SK-N-SH (cell line): ENCODE measurements around the gene GABRG3. TPM values are rescaled to one million over a fixed set of nuclear protein-coding genes. Genes with fewer than 3 reads are reported as not detected.

ENCODE experiments used
- CTCF ChIA-PET: fragments of 300-600, 350-600 bp; formaldehyde crosslinking; extraction: SDS; loops from one replicate; lab custom pipeline; 2021; lab: Yijun Ruan, JAX
- POLR2A ChIA-PET: fragments of 350-600 bp; sonication (Branson Sonifier 250); formaldehyde crosslinking; extraction: SDS; loops from one replicate; lab custom pipeline; 2020; ENCODE audit warnings: antibody characterized with exemption, inconsistent platforms; lab: Yijun Ruan, JAX
- DNase-seq: peaks from one replicate; pipeline ENCODE4 v3.0.0; 2012
- H2AFZ ChIP-seq: fragments of 200-600 bp; sonication (generic); 2 replicates; pipeline ENCODE4 v1.8.1; 2016; ENCODE audit warnings: antibody characterized with exemption, mild to moderate bottlenecking, low read depth
- H3F3A ChIP-seq: fragments of 200-600 bp; sonication (generic); replicated peaks from 2 replicates; pipeline ENCODE3; 2016; ENCODE audit warnings: antibody characterized with exemption, mild to moderate bottlenecking; ENCODE audit not compliant: insufficient read depth
- H3K27ac ChIP-seq, 2 experiments: fragments of 200-500 bp in 1 of 2; fragments of 200-600 bp in 1 of 2; sonication (Bioruptor generic) in 1 of 2; sonication (generic), shearing (Covaris generic) in 1 of 2; 2 replicates each; pipeline versions ENCODE4 v1.5.1 to v1.6.1; 2014 to 2016; ENCODE audit warnings: low read depth in 2 of 2, inconsistent platforms in 1 of 2, low read length in 1 of 2, mild to moderate bottlenecking in 1 of 2, mixed read lengths in 1 of 2
- H3K27me3 ChIP-seq: fragments of 200-600 bp; sonication (generic), shearing (Covaris generic); 2 replicates; pipeline ENCODE4 v1.6.1; 2016; ENCODE audit warnings: mixed run types; ENCODE audit not compliant: insufficient read depth
- H3K36me3 ChIP-seq, 2 experiments: fragments of 200-500 bp in 1 of 2; fragments of 200-600 bp in 1 of 2; sonication (Bioruptor generic) in 1 of 2; sonication (generic) in 1 of 2; replicated peaks in 1 of 2; 2 replicates each; pipeline versions ENCODE3 to v1.5.1; 2014 to 2016; ENCODE audit warnings: low read length in 1 of 2, mild to moderate bottlenecking in 1 of 2; ENCODE audit not compliant: insufficient read depth in 2 of 2, control insufficient read depth in 1 of 2
- H3K4me1 ChIP-seq, 2 experiments: fragments of 200-500 bp in 1 of 2; fragments of 200-600 bp in 1 of 2; sonication (Bioruptor generic) in 1 of 2; sonication (generic), shearing (Covaris generic) in 1 of 2; 2 replicates each; pipeline versions ENCODE4 v1.5.1 to v1.6.1; 2014 to 2016; ENCODE audit warnings: low read depth in 1 of 2, low read length in 1 of 2, mixed run types in 1 of 2; ENCODE audit not compliant: insufficient read depth in 2 of 2, control insufficient read depth in 1 of 2
- H3K4me2 ChIP-seq: fragments of 200-600 bp; sonication (generic), shearing (Covaris generic); 2 replicates; pipeline ENCODE4 v1.6.1; 2017; ENCODE audit warnings: mixed run types
- H3K4me3 ChIP-seq, 2 experiments: fragments of 200-500 bp in 1 of 2; fragments of 200-600 bp in 1 of 2; sonication (Bioruptor generic) in 1 of 2; sonication (generic), shearing (Covaris generic) in 1 of 2; 2 replicates each; pipeline versions ENCODE4 v1.5.1 to v1.8.1; 2014 to 2016; ENCODE audit warnings: low read depth in 2 of 2, inconsistent platforms in 1 of 2, low read length in 1 of 2, mild to moderate bottlenecking in 1 of 2, mixed read lengths in 1 of 2, moderate library complexity in 1 of 2
- H3K79me2 ChIP-seq: fragments of 200-600 bp; sonication (generic); 2 replicates; pipeline ENCODE4 v1.8.1; 2017; ENCODE audit warnings: mild to moderate bottlenecking; ENCODE audit not compliant: insufficient read depth
- H3K9ac ChIP-seq: fragments of 200-600 bp; sonication (generic); 2 replicates; pipeline ENCODE4 v1.6.1; 2017; ENCODE audit warnings: mixed run types
- H3K9me2 ChIP-seq: fragments of 200-600 bp; sonication (generic); 2 replicates; pipeline ENCODE4 v1.6.1; 2017; ENCODE audit warnings: mixed run types
- H3K9me3 ChIP-seq: fragments of 200-600 bp; sonication (generic); 2 replicates; pipeline ENCODE4 v1.6.1; 2017; ENCODE audit warnings: mixed run types, mild to moderate bottlenecking, moderate library complexity
- H4K20me1 ChIP-seq: fragments of 200-600 bp; sonication (generic); 2 replicates; pipeline ENCODE4 v1.6.1; 2017; ENCODE audit warnings: mild to moderate bottlenecking, mixed run types; ENCODE audit not compliant: insufficient read depth
- CHD2 ChIP-seq: fragments of 150-350 bp; IDR thresholded peaks from 2 replicates; pipeline ENCODE4 v1.6.1; 2018; ENCODE audit warnings: low read length; ENCODE audit not compliant: partially characterized antibody
- ELF1 ChIP-seq: IDR thresholded peaks from 2 replicates; pipeline ENCODE4 v1.4.0; 2012
- EZH2phosphoT487 ChIP-seq: fragments of 200-600 bp; sonication (generic); IDR thresholded peaks from 2 replicates; pipeline ENCODE4 v1.6.1; 2017; ENCODE audit warnings: low read depth, mixed run types, mild to moderate bottlenecking, antibody characterized with exemption, moderate library complexity, borderline replicate concordance
- FOXJ3 ChIP-seq: sonication (generic); formaldehyde crosslinking; IDR thresholded peaks from 2 replicates; pipeline ENCODE4 v1.5.1; 2020; ENCODE audit warnings: mild to moderate bottlenecking, missing genetic modification reagents
- JUND ChIP-seq: IDR thresholded peaks from 2 replicates; pipeline ENCODE4 v1.4.0; 2012
- MXI1 ChIP-seq: IDR thresholded peaks from 2 replicates; pipeline ENCODE4 v1.6.1; 2012; ENCODE audit warnings: mild to moderate bottlenecking, low read depth, low read length, improper control_type of control experiment
- NRF1 ChIP-seq: IDR thresholded peaks from 2 replicates; pipeline ENCODE4 v1.6.1; 2012; ENCODE audit warnings: low read depth, mild to moderate bottlenecking, low read length
- POLR2AphosphoS5 ChIP-seq: IDR thresholded peaks from 2 replicates; pipeline ENCODE4 v1.6.1; 2012; ENCODE audit warnings: low read depth, low read length
- RAD21 ChIP-seq: IDR thresholded peaks from 2 replicates; pipeline ENCODE4 v1.6.1; 2012; ENCODE audit warnings: mild to moderate bottlenecking, low read length
- RCOR1 ChIP-seq: fragments of 150-350 bp; IDR thresholded peaks from 2 replicates; pipeline ENCODE4 v1.6.1; 2017; ENCODE audit warnings: antibody characterized with exemption, low read length
- RFX5 ChIP-seq: IDR thresholded peaks from 2 replicates; pipeline ENCODE4 v1.6.1; 2012; ENCODE audit warnings: mild to moderate bottlenecking, improper control_type of control experiment, low read length
- SMC3 ChIP-seq: IDR thresholded peaks from 2 replicates; pipeline ENCODE4 v1.6.1; 2012; ENCODE audit warnings: low read depth, low read length, improper control_type of control experiment
- TEAD4 ChIP-seq: IDR thresholded peaks from 2 replicates; pipeline ENCODE4 v1.4.0; 2012; ENCODE audit warnings: mild to moderate bottlenecking, borderline replicate concordance; ENCODE audit not compliant: insufficient read depth
- YY1 ChIP-seq: IDR thresholded peaks from 2 replicates; pipeline ENCODE4 v1.4.0; 2012; ENCODE audit warnings: low read depth, mild to moderate bottlenecking
- WGBS: methylation state at CpG from one replicate; pipeline ENCODE4 v1.1.6; 2017; ENCODE audit warnings: low lambda C conversion rate; 5-methylcytosine and 5-hydroxymethylcytosine counted together
- polyA plus RNA-seq, 3 experiments: library from polyadenylated mRNA; depleted of rRNA; stranded (reverse); fragments of >200 nt; gene quantifications; 2 replicates each; pipeline ENCODE4 v1.2.3, GENCODE V29; 2012
- TF ChIP-seq, protein P1 (sequence below): IDR thresholded peaks from 2 replicates; pipeline ENCODE4 v1.4.0; 2012; ENCODE audit warnings: low read depth
- TF ChIP-seq, protein P2 (sequence below): IDR thresholded peaks from 2 replicates; pipeline ENCODE4 v1.4.0; 2012; ENCODE audit warnings: low read depth, borderline replicate concordance
- TF ChIP-seq, protein P3 (sequence below): fragments of 200-600 bp; sonication (generic); IDR thresholded peaks from 2 replicates; pipeline ENCODE4 v1.6.1; 2017; ENCODE audit warnings: antibody characterized with exemption, mild to moderate bottlenecking, moderate library complexity
- TF ChIP-seq, protein P4 (sequence below): fragments of 150-350 bp; IDR thresholded peaks from 2 replicates; pipeline ENCODE4 v1.6.1; 2017; ENCODE audit warnings: antibody characterized with exemption, low read length, low read depth, borderline replicate concordance
- TF ChIP-seq, protein P5 (sequence below): IDR thresholded peaks from 2 replicates; pipeline ENCODE4; 2012

The GABRG3 gene
- polyA plus RNA-seq, 1 of the 3 experiments (the other 2 are of a cell fraction): not detected

DNA sequence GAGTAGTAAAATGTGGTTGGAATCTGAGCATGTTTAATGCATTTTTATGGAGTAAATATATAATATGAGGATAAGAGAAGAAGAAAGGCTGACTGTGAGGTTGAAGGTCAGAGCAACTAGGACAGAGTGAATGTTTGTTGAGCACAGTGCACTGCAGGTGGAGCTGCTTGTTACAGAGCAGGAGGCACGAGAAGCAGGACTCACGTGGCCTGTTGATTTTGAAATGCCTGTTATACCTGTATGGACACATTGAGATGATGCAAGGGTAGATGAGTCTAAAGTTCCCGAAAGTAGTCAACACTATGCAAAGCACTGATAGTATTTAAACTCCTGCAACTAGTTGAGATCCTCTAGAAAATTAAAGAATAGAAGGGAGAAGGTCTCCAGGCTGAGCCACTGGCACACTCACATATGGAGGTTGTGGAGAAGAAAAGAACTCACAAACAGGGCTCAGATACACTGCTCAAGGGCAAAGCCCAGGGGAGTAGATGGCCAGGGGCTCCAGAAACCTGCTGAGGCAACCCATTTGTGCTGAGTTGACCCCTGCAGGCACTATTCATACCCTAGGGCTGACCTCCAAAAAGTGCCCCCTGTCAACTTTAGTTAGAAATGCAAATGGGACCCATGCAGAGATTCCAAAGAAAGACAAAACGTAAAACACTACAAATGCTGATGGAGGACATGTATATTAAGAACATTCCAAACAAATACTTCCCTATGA is 541.5 kb downstream of the GABRG3 start:
- Histone ChIP-seq H3F3A (no peaks in the 10 kb centered on the region), H3K79me2 (no peaks in the 10 kb centered on the region), H3K9ac (no peak overlapping the region), H3K36me3 (no peaks in the 10 kb centered on the region), H3K4me1 (no peaks in the 10 kb centered on the region), H3K4me2 (no peak overlapping the region), H3K27me3 (no peaks in the 10 kb centered on the region), H4K20me1 (no peaks in the 10 kb centered on the region), H3K9me2 (no peaks in the 10 kb centered on the region), H3K9me3 (no peaks in the 10 kb centered on the region), H3K27ac (no peak overlapping the region), H2AFZ (no peak overlapping the region), H3K4me3 (no peak overlapping the region)
- ChIA-PET CTCF (no interaction called here), POLR2A (no interaction called here)
- WGBS: 8% methylated on average over 4 of the region's 4 CpGs
- no peak for DNase-seq
- TF ChIP-seq, protein P1, sequence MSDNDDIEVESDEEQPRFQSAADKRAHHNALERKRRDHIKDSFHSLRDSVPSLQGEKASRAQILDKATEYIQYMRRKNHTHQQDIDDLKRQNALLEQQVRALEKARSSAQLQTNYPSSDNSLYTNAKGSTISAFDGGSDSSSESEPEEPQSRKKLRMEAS: no peak
- TF ChIP-seq RAD21: no peak
- TF ChIP-seq RFX5: no peak
- no peak for TF ChIP-seq TEAD4
- no peak for TF ChIP-seq EZH2phosphoT487
- TF ChIP-seq NRF1: no peak
- no peak for TF ChIP-seq SMC3
- no peak for TF ChIP-seq JUND
- TF ChIP-seq, protein P2, sequence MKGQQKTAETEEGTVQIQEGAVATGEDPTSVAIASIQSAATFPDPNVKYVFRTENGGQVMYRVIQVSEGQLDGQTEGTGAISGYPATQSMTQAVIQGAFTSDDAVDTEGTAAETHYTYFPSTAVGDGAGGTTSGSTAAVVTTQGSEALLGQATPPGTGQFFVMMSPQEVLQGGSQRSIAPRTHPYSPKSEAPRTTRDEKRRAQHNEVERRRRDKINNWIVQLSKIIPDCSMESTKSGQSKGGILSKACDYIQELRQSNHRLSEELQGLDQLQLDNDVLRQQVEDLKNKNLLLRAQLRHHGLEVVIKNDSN: no peak
- TF ChIP-seq, protein P3, sequence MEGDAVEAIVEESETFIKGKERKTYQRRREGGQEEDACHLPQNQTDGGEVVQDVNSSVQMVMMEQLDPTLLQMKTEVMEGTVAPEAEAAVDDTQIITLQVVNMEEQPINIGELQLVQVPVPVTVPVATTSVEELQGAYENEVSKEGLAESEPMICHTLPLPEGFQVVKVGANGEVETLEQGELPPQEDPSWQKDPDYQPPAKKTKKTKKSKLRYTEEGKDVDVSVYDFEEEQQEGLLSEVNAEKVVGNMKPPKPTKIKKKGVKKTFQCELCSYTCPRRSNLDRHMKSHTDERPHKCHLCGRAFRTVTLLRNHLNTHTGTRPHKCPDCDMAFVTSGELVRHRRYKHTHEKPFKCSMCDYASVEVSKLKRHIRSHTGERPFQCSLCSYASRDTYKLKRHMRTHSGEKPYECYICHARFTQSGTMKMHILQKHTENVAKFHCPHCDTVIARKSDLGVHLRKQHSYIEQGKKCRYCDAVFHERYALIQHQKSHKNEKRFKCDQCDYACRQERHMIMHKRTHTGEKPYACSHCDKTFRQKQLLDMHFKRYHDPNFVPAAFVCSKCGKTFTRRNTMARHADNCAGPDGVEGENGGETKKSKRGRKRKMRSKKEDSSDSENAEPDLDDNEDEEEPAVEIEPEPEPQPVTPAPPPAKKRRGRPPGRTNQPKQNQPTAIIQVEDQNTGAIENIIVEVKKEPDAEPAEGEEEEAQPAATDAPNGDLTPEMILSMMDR: no peak
- no peak for TF ChIP-seq MXI1
- TF ChIP-seq FOXJ3 (CRISPR knock-in tag): no peak
- TF ChIP-seq, protein P4, sequence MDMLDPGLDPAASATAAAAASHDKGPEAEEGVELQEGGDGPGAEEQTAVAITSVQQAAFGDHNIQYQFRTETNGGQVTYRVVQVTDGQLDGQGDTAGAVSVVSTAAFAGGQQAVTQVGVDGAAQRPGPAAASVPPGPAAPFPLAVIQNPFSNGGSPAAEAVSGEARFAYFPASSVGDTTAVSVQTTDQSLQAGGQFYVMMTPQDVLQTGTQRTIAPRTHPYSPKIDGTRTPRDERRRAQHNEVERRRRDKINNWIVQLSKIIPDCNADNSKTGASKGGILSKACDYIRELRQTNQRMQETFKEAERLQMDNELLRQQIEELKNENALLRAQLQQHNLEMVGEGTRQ: no peak
- TF ChIP-seq, protein P5, sequence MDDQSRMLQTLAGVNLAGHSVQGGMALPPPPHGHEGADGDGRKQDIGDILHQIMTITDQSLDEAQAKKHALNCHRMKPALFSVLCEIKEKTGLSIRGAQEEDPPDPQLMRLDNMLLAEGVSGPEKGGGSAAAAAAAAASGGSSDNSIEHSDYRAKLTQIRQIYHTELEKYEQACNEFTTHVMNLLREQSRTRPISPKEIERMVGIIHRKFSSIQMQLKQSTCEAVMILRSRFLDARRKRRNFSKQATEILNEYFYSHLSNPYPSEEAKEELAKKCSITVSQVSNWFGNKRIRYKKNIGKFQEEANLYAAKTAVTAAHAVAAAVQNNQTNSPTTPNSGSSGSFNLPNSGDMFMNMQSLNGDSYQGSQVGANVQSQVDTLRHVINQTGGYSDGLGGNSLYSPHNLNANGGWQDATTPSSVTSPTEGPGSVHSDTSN: no peak
- TF ChIP-seq CHD2: no peak
- TF ChIP-seq YY1: no peak
- TF ChIP-seq RCOR1: no peak
- no peak for TF ChIP-seq ELF1
- no peak for TF ChIP-seq POLR2AphosphoS5
